ENCODE results near the gene MBD4.

MBD4 gene

DNA sequence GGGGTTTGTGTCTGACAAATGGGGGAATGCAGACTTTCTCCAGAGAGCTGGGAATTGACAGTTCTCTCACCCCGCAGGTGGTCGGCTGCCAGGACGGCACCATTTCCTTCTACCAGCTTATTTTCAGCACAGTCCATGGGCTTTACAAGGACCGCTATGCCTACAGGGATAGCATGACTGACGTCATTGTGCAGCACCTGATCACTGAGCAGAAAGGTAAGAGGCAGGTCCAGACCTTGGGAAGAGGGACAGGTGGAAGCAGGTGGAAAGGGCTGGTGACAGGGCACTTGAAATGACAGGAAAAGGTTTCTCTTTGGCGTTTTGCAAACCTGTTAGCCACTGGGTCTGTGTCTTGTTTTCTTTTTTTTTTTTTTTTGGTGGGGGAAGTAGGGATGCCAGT, 36.8 kb upstream of the MBD4 start:
- TF ChIP-seq CTCF (conservative IDR thresholded peaks at IDR 0.05; ENCODE audit: low read depth, low read length): no peak
- no peaks in the 10 kb centered on the region for H4K20me1 ChIP-seq (ENCODE audit: insufficient read depth)
- no peak overlapping the region for H3K27ac ChIP-seq
- no peaks in the 10 kb centered on the region for H3K36me3 ChIP-seq (ENCODE audit: insufficient read depth)
- H3K4me2 ChIP-seq: no peak overlapping the region
- H3K9ac ChIP-seq: no peak overlapping the region
- no peaks in the 10 kb centered on the region for H3K4me1 ChIP-seq (ENCODE audit: low read depth, poor library complexity, severe bottlenecking)
- H2AFZ ChIP-seq (ENCODE audit: low read depth): no peak overlapping the region
- H3K27me3 ChIP-seq (ENCODE audit: insufficient read depth, low read depth): no peaks in the 10 kb centered on the region
- H3K79me2 ChIP-seq (ENCODE audit: insufficient read depth, low read depth): no peaks in the 10 kb centered on the region
- H3K4me3 ChIP-seq (IDR thresholded peaks at IDR 0.05; ENCODE audit: insufficient read depth, low read depth, low read length): no peak overlapping the region

GRCh38 chr3:129475863-129476262, 36.1 kb upstream of the MBD4 start:
- TF ChIP-seq CTCF (conservative IDR thresholded peaks at IDR 0.05; ENCODE audit: low read depth, low read length): no peak
- Histone ChIP-seq H3K4me1 (ENCODE audit: low read depth, poor library complexity, severe bottlenecking) (no peaks in the 10 kb centered on the region), H3K79me2 (ENCODE audit: insufficient read depth, low read depth) (no peaks in the 10 kb centered on the region), H4K20me1 (ENCODE audit: insufficient read depth) (no peaks in the 10 kb centered on the region), H3K4me2 (no peak overlapping the region), H3K4me3 (IDR thresholded peaks at IDR 0.05; ENCODE audit: insufficient read depth, low read depth, low read length) (no peak overlapping the region), H3K9ac (no peak overlapping the region), H3K27me3 (ENCODE audit: insufficient read depth, low read depth) (no peaks in the 10 kb centered on the region), H3K36me3 (ENCODE audit: insufficient read depth) (no peaks in the 10 kb centered on the region), H2AFZ (ENCODE audit: low read depth) (no peak overlapping the region), H3K27ac (no peak overlapping the region)

- H4K20me1 ChIP-seq (ENCODE audit: insufficient read depth): no peaks in the 10 kb centered on the region
- no peak overlapping the region for H3K9ac ChIP-seq
- H3K4me1 ChIP-seq (ENCODE audit: low read depth, poor library complexity, severe bottlenecking): no peaks in the 10 kb centered on the region
- H2AFZ ChIP-seq (ENCODE audit: low read depth): no peak overlapping the region
- H3K27ac ChIP-seq: no peak overlapping the region
- no peaks in the 10 kb centered on the region for H3K36me3 ChIP-seq (ENCODE audit: insufficient read depth)
- no peak overlapping the region for H3K4me2 ChIP-seq
- H3K27me3 ChIP-seq (ENCODE audit: insufficient read depth, low read depth): no peaks in the 10 kb centered on the region
- no peak overlapping the region for H3K4me3 ChIP-seq (IDR thresholded peaks at IDR 0.05; ENCODE audit: insufficient read depth, low read depth, low read length)
- no peak for TF ChIP-seq CTCF (conservative IDR thresholded peaks at IDR 0.05; ENCODE audit: low read depth, low read length)
- no peaks in the 10 kb centered on the region for H3K79me2 ChIP-seq (ENCODE audit: insufficient read depth, low read depth)
Measured at GRCh38 chr3:129474984-129475804, 35.4 kb upstream of the MBD4 start.

- H3K79me2 ChIP-seq (ENCODE audit: insufficient read depth, low read depth): no peaks in the 10 kb centered on the region
- H3K4me1 ChIP-seq (ENCODE audit: low read depth, poor library complexity, severe bottlenecking): no peaks in the 10 kb centered on the region
- no peak overlapping the region for H3K4me2 ChIP-seq
- no peaks in the 10 kb centered on the region; the same call in 1 of the 2 replicates for H3K36me3 ChIP-seq (ENCODE audit: insufficient read depth)
- H2AFZ ChIP-seq (ENCODE audit: low read depth): no peak overlapping the region
- no peak for TF ChIP-seq CTCF (conservative IDR thresholded peaks at IDR 0.05; ENCODE audit: low read depth, low read length)
- H3K9ac ChIP-seq: no peak overlapping the region
- H3K27me3 ChIP-seq (ENCODE audit: insufficient read depth, low read depth): no peaks in the 10 kb centered on the region
- no peak overlapping the region for H3K27ac ChIP-seq
- no peak overlapping the region for H3K4me3 ChIP-seq (IDR thresholded peaks at IDR 0.05; ENCODE audit: insufficient read depth, low read depth, low read length)
- no peaks in the 10 kb centered on the region for H4K20me1 ChIP-seq (ENCODE audit: insufficient read depth)
Measured at GRCh38 chr3:129473769-129474152, 34.0 kb upstream of the MBD4 start.

All from KMS-11 (cell line).